Tibial artery (tissue), 4 donors: ENCODE measurements around the gene CTIF.
"Not testable (repeated sequence)": the region's sequence is repeated elsewhere in the genome, so short reads cannot be mapped to it uniquely, and the experiment has no call there.

Experiments
- DNase-seq, 2 donors: peaks; one replicate each; pipeline ENCODE4 v3.0.0-alpha.2; 2019
- H3K27ac ChIP-seq, 2 donors: fragments of 200-600 bp; sonication (generic) in 1 of 2; 1 replicate in 1 of 2; 2 replicates in 1 of 2; pipeline ENCODE4 v1.5.1; 2018 to 2019; ENCODE audit warnings: mild to moderate bottlenecking in 1 of 2
- H3K27me3 ChIP-seq, 2 donors: fragments of 200-600 bp; sonication (generic) in 1 of 2; one replicate each; pipeline versions ENCODE4 v1.5.1 to v1.6.0; 2016 to 2019
- H3K36me3 ChIP-seq, 3 donors: fragments of 200-600 bp; sonication (generic) in 2 of 3; one replicate each; pipeline ENCODE4 v1.5.1; 2016 to 2019; ENCODE audit warnings: mild to moderate bottlenecking in 2 of 3
- H3K4me1 ChIP-seq, 4 donors: fragments of 200-600 bp; sonication (generic) in 2 of 4; 1 replicate in 3 of 4; 2 replicates in 1 of 4; pipeline ENCODE4 v1.5.1; 2016 to 2019
- H3K4me3 ChIP-seq, 2 donors: fragments of 200-600 bp; sonication (generic) in 1 of 2; 1 replicate in 1 of 2; 2 replicates in 1 of 2; pipeline ENCODE4 v1.5.1; 2018 to 2019; ENCODE audit warnings: mild to moderate bottlenecking in 2 of 2
- H3K9me3 ChIP-seq, 3 donors: fragments of 200-600 bp; sonication (generic) in 1 of 3; one replicate each; pipeline ENCODE4 v1.5.1; 2016 to 2019
- intact Hi-C: fragments of 100-400 bp; cut with DNase I; formaldehyde crosslinking; loops from one replicate; pipeline ENCODE4 v1.15.0; 2023; ENCODE audit warnings: low total_unique reads
- TF ChIP-seq, protein P1 (sequence below), 2 experiments: fragments of 200-600 bp in 1 of 2; fragments of 450-650 bp in 1 of 2; IDR thresholded peaks; one replicate each; pipeline ENCODE4 v1.5.1; 2017 to 2019; ENCODE audit warnings: antibody characterized with exemption in 2 of 2, mild to moderate bottlenecking in 1 of 2, moderate library complexity in 1 of 2

CTIF gene

DNA sequence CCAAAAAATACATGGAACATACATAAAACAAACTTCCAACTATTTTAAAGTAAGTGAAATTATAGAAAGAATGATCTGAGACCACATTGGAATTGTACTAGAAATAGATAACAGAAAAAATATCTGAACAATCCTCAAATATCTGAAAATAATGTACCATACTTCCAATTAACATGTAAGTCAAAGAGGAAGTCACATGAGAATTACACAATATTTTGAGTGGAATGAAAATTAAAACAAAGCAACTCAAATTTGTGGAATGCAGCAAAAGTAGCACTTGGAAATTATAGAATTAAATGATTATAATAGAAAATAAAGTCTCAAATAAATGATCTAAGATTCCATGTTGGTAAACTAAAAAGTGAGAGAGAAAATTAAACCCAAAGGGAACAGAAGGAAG, 38.3 kb upstream of the CTIF start:
- TF ChIP-seq, protein P1, sequence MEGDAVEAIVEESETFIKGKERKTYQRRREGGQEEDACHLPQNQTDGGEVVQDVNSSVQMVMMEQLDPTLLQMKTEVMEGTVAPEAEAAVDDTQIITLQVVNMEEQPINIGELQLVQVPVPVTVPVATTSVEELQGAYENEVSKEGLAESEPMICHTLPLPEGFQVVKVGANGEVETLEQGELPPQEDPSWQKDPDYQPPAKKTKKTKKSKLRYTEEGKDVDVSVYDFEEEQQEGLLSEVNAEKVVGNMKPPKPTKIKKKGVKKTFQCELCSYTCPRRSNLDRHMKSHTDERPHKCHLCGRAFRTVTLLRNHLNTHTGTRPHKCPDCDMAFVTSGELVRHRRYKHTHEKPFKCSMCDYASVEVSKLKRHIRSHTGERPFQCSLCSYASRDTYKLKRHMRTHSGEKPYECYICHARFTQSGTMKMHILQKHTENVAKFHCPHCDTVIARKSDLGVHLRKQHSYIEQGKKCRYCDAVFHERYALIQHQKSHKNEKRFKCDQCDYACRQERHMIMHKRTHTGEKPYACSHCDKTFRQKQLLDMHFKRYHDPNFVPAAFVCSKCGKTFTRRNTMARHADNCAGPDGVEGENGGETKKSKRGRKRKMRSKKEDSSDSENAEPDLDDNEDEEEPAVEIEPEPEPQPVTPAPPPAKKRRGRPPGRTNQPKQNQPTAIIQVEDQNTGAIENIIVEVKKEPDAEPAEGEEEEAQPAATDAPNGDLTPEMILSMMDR (IDR thresholded peaks at IDR 0.05): no peak
- H3K36me3 ChIP-seq: no peaks in the 10 kb centered on the region
- H3K9me3 ChIP-seq: no peaks in the 10 kb centered on the region
- no peaks in the 10 kb centered on the region for H3K4me1 ChIP-seq
- H3K27ac ChIP-seq: no peak overlapping the region
- intact Hi-C loops: no loop called here
- H3K27me3 ChIP-seq: no peaks in the 10 kb centered on the region
- no peak overlapping the region for H3K4me3 ChIP-seq
- DNase-seq: no peak

DNA sequence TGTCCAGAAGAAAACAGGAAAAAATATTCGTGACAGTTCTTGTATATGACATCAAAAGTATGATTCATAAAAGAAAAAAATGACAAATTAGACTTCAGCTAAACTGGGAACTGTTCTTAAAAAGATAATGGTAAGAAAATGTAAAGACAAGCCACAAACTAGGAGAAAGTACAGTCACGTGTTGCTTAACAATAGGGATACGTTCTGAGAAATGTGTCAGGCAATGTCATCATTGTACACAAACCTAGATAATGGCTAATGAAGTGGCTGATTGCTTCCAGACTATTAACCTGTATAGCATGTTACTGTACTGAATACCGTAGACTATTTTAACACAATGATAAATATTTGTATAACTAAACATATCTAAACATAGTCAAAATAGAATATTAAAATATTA, 35.9 kb upstream of the CTIF start:
- H3K9me3 ChIP-seq: peaks cover 0 to 10% (median 4%) of the 10 kb centered on the region in 3 donors
- intact Hi-C loops: no loop called here
- H3K4me3 ChIP-seq: no peak overlapping the region
- no peaks in the 10 kb centered on the region for H3K36me3 ChIP-seq
- no peaks in the 10 kb centered on the region for H3K4me1 ChIP-seq
- no peaks in the 10 kb centered on the region for H3K27me3 ChIP-seq
- TF ChIP-seq, protein P1 (IDR thresholded peaks at IDR 0.05): no peak
- DNase-seq: no peak
- no peak overlapping the region for H3K27ac ChIP-seq

GRCh38 chr18:48504819-48505218, 34.0 kb upstream of the CTIF start:
- Histone ChIP-seq H3K36me3 (no peaks in the 10 kb centered on the region), H3K27me3 (no peaks in the 10 kb centered on the region), H3K27ac (no peak overlapping the region), H3K4me3 (no peak overlapping the region), H3K4me1 (no peaks in the 10 kb centered on the region), H3K9me3 (peaks cover 0 to 10% (median 4%) of the 10 kb centered on the region in 3 donors)
- no peak for DNase-seq
- intact Hi-C loops: no loop called here
- TF ChIP-seq, protein P1 (IDR thresholded peaks at IDR 0.05): no peak

DNA sequence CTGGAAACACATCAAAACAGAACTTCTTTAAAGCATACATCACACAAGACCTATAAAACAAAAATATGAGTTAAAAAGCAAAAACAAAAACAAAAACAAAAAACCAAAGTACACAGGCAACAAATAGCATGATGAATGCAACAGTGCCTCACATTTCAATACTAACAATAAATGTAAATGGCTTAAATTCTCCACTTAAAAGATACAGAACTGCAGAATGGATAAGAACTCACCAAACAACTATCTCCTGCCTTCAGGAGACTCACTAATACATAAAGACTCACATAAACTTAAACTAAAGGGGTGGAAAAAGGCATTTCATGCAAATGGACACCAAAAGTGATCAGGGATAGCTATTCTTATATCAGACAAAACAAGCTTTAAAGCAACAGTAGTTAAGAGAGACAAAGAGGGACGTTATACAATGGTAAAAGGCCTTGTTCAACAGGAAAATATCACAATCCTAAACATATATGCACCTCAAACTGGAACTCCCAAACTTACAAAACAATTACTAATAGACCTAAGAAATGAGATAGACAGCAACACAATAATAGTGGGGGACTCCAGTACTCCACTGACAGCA, 31.8 kb upstream of the CTIF start:
- DNase-seq, intact Hi-C loops, H3K4me1 ChIP-seq, H3K9me3 ChIP-seq, H3K36me3 ChIP-seq, H3K4me3 ChIP-seq, H3K27me3 ChIP-seq, H3K27ac ChIP-seq: not testable (repeated sequence)

- H3K4me3 ChIP-seq, H3K9me3 ChIP-seq, intact Hi-C loops, H3K27ac ChIP-seq, H3K36me3 ChIP-seq, H3K27me3 ChIP-seq, DNase-seq, H3K4me1 ChIP-seq: not testable (repeated sequence)
Observed at GRCh38 chr18:48512498-48512897, 26.3 kb upstream of the CTIF start.

DNA sequence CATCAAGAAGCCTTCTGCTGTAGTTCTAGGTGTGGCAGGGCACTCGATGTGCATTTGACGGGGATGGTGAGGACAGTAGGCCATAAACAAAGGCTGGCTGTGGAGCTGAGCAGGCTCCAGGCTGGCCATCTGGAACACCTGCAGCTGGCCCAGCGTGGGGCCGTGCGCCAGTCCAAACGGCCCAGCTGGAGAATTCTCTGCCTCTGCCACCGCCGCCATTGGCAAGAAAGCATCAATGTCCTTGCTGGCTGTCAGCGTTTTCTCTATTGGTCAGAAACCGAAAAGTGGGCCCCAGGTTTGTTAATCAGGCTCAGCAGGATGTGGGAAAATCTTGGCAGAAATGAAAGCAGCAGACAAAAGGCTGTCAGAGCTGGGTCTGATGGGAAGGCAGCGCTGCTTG, 24.0 kb upstream of the CTIF start:
- Histone ChIP-seq H3K4me3 (no peak overlapping the region), H3K27ac (no peak overlapping the region), H3K4me1 (peaks cover 0 to 6% (median 2%) of the 10 kb centered on the region in 4 donors), H3K9me3 (no peaks in the 10 kb centered on the region), H3K27me3 (no peaks in the 10 kb centered on the region), H3K36me3 (no peaks in the 10 kb centered on the region)
- TF ChIP-seq, protein P1 (IDR thresholded peaks at IDR 0.05): no peak
- intact Hi-C loops: no loop called here
- no peak for DNase-seq

- H3K4me1 ChIP-seq: peaks cover 0 to 6% (median 2%) of the 10 kb centered on the region in 4 donors
- TF ChIP-seq, protein P1 (IDR thresholded peaks at IDR 0.05): no peak
Observed at GRCh38 chr18:48517048-48517447, 21.8 kb upstream of the CTIF start.

More at GRCh38 chr18:48517048-48517447, 21.8 kb upstream of the CTIF start:
- Histone ChIP-seq H3K9me3 (no peaks in the 10 kb centered on the region), H3K27me3 (no peaks in the 10 kb centered on the region), H3K27ac (no peak overlapping the region), H3K4me3 (no peak overlapping the region), H3K36me3 (no peaks in the 10 kb centered on the region)
- no peak for DNase-seq
- intact Hi-C loops: no loop called here
